HG02943 (cell line): ENCODE measurements around the gene TXLNB.

Experiments
- ATAC-seq: cut with Tn5 transposase; IDR thresholded peaks from one replicate; pipeline ENCODE4 v1.9.1; 2021; ENCODE audit warnings: mild to moderate bottlenecking, low read depth, moderate library complexity; ENCODE audit not compliant: unreplicated experiment

Gene TXLNB

DNA sequence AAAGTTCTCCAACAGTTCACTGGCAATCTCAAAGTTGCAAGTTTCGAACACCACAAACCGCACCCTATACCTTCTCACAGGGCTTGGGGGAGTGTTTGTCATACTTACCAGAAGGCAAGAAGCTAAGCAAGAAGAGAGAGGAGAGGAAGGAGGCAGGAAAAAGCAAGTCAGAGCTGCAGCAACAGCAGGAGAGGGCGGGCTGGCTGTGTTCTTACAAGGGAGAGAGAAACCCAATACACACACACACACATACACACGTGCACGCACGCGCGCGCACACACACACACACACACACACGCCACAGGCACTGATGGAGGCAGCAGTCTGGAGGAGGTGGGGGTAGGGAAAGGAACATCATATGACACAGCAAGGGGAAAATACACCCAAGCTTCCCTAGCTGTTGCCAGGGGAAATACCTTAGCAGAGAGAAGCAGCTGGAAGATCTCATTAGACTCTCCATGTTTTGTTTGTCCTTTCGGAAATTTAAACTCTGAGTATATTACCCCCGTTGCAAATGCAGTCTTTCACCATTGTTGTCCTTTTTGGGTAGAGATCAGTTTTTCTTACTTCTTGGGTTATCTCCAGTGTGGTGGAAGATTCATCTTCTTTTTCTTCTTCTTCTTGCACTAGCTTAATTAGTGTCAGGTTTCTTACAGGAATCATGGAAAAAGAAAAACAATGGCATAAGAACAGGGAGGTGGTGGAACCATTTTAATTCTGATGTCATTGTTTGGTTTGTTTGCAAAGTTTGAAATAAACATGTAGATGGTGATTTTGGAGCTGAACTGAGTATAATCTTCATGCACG, at the start of gene TXLNB:
TSS of gene TXLNB (minus strand) at position 186 of the 807 bp plus-strand sequence. CDS start 3,099 bp downstream, outside the sequence.
- peak; percentile 65 for ATAC-seq

DNA sequence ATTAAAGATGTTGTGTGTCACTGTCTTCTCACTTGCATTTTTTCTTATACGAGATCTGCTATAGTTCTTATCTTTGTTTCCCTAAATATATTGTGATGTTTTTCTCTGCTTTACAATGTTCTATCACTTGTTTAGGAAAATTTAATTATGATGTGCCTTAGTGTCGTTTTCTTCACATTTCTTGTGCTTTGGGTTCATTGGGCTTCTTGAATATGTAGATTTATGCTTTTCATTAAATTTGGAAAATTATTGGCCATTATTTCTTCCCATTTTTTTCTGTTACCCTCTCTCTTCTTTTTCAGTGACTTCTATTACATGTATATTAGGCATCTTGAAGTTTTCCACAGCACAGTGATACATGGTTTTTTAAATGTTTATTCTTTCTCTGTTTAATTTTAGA, 49.3 kb upstream of the TXLNB start:
- ATAC-seq, result no peak

DNA sequence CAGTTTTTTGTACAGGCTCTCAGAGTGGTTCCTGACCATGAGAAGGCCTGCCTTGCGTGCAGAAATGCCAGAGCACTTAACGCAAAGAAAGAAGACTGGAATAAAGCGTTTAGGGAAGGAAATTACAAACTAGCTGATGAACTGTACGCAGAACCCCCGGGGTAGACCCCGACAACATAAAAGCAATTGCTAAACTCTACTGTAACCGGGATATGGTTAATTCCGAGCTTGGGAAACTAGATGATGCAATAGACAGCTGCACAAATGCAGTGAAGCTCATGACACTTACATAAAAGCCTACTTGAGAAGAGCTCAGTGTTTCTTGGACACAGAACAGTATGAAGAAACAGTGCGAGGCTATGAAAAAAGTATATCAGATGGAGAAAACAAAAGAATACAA, 47.0 kb upstream of the TXLNB start:
- no peak for ATAC-seq

DNA sequence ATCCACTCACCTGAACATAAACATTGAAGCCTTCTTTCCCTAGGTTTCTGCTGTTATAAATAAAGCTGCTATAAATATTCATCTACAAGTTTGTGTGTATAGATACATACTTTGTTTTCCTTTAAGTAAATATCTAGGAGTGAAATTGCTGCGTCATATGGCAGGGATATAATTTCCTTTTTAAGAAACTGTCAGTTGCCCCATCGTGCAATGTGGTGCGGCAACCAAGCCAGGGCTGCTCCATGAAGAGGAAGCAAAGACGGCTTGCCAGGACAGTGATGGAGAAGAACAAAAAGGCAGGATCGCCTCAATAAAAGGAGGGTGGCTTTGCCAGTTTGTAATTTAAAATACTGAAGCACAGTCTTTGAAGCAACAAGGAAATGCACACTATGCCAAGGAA, 46.0 kb upstream of the TXLNB start:
- ATAC-seq, result no peak

DNA sequence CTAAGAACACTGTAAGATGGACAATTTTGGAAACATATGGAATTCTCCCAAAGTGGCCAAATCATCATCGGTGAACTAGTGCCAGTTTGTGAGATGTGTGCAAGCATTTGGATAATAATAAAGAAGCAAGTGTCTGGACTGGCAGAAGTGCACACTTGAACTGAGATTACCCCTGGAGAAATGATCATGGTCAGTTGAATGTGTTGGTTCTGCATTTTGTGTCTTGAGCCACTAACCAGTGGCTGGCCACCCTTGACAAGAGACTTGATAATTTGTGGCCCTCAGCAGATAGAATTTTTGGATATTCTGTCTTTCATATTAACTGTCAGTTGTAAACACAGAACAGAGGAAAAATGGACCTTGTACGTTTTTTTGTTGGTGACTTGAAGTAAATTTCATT, 45.2 kb upstream of the TXLNB start:
- ATAC-seq, result no peak

DNA sequence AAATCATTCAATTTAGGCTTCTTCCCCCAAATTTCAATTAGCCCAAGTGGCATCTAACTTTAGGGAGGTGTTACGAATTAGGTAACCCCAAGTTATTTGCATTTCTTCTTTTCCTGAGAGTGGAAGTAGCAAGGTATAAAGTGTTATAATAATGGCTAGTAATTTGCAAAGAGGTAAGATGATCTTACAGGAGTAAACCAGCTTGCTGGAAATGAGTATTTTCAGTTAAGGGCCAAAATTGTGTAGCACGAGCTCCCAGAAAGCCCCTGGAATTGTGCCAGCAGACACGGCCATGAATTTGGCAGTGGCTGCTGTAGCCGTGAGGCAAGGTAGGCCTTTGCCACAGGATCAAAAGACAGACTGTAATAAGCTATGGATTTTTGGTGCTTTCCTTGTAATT, 44.7 kb upstream of the TXLNB start:
- no peak for ATAC-seq

DNA sequence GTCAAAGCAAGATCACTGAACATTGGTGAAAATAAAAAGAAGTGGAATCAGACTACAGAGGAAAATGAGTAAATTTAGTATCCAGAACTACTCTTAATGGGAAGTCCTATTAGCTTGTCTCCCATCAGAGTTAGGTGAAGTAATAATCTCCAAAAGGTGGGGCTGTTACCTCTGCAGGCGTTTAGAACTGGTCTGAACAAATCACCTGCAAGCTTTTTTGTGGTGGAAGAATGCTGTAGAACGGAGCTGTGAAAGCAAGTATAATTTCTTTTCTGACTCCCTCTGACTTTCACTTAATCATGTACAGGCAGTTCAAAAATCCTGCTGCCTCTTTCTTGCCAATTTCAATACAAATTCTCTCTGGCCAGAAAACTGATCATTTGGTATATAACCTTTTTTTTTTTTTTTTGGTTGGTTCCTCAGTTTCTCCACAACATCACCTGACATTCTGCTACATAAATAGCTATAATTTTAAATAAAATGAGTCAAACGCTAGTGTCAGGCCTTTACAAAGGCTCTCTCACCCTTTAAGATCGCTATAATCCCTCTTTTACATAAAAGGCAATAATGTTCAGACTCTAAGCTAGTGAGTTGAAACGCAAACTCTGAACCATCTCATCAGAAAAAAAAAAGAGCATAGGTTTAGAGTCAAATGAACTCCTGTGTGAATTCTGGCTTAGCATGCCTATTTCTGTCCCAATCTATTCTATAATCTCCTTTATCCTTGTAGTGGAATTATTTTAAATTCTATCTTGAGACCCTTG, 43.8 kb upstream of the TXLNB start:
- ATAC-seq, result no peak

DNA sequence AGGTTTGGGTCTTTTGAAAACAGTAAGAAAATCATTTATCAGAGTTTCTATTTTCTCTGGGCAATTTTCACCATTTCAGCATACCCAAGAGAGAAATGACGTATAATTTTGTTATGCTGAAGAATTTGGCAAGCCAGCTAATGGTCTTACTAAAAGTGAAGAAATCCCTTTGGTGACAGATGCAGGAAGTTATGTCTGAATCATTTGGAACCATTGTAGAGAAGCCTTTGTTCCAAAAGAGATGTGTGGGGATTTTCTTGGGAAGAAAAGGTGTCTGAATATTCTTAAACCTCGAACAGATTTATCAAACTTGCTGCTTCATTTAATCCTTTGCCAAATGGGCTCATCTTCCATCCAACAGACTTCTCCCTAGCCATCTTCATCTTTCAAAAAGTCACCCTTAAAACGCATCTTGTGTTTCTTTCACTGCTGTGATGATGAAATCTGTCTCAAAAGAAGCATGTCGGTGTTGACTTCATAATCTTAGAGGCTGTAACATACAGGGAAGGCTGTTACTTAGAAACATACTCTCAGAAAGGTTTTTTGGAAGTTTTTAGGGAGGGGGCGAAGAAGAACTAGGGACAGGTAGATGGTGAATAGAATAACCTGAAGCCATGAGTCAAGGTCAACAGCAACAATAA, 43.1 kb upstream of the TXLNB start:
- ATAC-seq, result no peak

DNA sequence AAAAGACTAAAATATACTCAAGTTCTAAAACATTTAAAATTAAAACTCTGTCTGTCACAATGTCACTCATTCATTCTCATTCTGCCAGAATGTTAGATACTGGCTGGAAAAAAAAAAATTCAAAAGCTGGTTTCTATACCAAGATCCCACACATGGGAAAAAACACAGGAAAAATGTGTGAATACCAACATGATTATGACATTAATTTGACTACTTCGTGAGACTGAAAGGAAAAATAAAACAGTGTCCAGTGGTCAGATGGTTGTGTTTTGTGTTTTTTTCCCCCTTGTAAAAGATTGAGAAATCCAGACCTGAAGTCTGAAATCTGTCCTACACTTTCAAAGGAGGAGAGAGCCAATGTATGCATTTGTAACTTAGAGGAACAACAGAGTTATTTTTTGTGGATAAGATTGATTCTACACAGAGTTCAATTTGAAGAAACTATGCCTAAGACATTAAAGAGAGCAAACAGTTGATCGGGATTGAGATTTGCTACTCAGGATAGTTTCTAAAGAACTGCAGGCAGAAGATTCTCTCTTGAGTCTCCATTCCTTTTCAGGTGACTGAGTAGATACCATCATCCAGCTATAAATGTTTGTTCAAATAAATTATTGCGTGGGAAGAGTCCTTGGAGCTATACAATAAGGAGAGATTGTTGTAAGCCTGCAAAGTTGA, 39.2 kb upstream of the TXLNB start:
- no peak for ATAC-seq

DNA sequence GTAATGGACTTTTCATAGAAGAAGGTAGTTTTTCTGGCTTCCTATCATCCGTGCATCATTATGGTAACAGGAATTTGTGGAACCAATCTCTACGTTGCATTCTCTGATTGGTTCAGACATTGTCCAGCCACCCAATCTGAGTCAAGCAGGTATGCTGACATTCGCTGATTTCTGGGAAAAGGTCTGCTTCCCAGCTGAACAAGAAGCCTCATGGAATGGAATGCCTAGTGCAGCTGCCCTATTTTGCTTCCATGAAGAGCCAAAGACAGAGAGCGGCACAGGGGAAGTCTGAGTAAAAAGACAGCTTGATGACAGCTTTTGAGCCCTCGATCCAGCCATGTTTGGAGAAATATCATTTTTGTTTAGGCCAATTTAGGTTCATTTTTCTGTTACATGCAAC, 38.5 kb upstream of the TXLNB start:
- no peak for ATAC-seq

DNA sequence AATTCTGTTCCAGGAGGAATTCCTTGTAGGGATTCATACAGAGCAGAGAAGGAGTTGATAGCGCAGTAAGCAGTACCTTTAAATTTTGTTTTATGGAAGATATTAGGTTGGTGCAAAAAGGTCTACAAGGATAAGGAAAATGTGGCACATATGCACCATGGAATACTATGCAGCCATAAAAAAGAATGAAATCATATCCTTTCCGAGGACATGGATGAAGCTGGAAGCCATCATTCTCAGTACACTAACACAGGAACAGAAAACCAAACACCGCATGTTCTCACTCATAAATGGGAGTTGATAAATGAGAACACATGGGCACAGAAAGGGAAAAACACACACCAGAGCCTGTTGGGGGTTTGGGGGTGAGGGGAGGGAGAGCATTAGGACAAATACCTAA, 37.4 kb upstream of the TXLNB start:
- ATAC-seq, result no peak

DNA sequence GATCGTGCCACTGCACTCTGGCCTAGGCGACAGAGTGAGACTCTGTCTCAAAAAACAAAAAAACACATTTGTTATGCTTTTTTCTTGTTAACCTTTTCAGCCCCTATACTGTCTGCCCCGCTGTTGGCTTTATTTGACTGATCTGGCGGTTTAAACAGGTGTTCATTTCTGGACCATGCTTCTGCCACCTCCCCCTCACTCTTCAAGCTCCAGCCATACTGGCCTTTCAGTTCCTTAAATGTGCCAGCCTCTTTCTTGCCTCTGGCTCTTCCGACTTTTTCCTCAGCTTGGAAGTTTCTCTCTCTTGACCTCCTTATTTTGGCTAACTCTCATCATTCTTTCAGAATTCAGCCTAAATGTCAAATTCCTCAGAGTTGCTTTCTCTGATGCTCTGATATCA, 35.2 kb upstream of the TXLNB start:
- ATAC-seq, result peak; percentile 60

DNA sequence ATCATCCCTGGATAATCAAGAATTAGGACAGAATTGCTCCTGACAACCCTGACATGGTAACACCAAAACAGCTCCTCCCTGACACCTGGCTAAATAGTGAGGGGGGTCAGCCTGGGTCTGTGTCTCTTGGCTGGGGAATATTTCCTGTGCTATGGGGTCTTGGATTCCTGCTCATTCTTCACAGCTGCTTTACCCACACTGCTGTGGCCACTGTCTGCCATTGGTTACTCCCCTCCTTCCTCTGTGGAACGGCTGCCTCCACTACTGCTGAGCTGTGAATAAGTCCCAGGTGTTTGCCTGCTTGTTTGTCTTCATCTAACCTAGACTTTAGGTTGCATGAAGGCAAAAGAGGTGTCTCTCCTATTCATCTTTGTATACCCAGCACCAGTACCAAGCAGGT, 33.9 kb upstream of the TXLNB start:
- ATAC-seq, result no peak

DNA sequence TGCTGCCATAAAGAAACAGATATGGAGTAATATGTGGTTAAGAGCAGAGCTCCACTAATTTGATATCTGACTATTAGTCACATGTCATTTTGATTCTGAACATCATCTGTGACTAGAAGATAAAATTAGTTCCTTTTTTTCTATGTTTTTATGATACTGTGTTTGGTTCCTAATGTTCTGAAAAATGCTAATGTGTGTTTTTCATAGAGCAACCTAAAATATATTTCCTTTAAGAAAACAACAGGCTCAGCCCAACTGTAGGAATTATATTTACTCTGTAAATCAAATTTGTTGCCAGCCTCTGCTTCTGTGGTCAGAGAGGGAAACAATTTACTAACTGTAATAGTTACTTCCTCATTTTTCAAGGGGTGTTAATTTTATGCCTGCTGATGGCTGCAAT, 33.3 kb upstream of the TXLNB start:
- peak; percentile 49 for ATAC-seq

DNA sequence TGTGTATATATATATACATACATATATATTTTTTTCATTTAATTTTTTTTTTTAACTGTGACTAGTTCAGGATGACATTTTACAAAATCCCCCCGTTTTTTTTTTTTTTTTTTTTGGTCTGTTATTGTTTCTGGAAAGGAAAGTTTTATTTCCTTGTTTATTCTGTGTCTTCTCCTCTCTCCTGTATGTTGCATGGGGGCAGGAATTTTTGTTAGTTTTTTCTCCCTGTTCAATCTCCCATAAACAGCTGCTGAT, 32.4 kb upstream of the TXLNB start:
- no peak for ATAC-seq

DNA sequence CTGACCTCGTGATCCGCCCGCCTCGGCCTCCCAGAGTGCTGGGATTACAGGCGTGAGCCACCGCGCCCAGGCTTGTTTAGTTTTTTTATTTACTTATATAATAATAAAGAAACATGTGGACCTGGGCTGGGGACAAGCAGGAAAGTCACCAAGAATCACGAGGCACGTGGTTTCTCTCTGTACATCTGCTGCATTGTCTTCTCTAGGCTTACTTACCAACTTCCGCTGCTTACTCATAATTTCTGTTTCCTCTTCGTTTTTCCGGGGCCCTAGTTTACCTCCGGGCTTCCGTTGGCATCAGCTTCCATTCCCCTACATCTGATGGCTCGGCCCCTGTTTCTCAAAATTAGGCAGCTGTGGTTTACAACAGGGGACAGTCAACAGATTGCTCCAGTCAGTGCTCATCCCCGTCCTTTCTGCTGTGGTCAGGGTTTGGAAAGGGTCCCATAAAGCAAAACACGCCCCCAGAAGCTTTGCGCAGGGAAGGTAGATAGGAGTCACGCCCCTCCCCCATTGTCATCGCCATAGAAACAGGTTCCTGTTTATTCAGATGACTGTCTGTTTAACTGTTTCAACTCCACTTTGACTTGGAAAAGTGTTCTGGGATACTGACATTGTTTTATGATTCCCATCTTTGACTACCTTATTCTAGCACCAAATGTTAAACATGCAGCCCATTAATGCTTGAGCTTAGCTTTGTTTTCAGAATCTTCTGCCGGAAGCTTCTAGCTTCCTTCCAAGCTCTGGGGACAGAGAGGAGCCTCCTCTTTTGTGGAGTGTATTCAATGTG, 31.9 kb upstream of the TXLNB start:
- ATAC-seq, result no peak

DNA sequence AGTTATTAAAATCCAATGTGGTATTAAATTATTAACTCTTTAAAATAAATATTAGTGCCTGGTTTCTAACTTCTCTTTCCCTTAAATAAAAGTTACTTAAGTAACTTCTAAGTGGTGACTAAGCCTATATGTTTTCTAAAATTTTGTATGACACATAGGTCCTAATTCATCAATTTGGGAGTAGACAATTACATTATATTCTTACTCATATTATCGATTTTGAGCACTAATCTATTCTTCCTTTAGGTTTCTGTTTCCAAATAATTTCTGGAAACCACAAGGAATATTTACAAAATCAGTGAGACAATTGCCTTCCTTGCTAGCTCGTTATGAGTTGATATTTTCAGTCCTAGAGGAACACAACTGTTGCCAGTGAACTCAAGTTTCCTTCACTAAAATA, 28.3 kb upstream of the TXLNB start:
- no peak for ATAC-seq

DNA sequence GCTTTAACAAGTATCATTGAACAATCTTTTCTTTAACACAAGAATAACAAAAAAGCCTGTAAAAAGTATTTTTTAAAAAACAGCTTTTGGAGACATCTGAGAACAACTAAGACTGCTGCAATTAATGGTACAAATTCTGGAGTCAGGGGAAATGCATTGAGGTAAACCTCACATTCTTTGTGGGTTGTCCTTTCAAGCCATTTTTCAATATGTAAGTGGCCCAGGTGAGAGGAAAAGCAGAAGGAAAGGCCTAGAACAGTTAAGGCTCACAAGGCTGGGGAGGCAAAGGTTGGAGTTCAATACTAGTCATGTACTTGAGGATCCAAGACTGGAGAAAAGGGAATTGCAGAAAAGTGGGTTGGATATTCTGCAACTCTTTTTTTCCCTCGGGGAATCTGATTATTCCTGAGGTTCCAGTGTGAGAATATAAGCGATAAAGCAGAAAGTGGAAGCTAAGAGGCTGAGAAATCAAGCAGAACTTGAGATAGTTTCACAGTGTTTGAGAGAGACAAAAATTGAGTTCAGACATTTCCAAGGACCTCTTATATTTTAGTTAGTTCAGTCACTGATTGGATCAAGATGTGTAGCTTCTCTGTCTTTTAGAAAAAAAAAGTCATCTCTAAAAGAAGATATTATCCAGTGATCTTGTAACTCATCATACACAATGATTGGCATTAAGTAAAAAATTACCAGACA, 25.0 kb upstream of the TXLNB start:
- no peak for ATAC-seq

DNA sequence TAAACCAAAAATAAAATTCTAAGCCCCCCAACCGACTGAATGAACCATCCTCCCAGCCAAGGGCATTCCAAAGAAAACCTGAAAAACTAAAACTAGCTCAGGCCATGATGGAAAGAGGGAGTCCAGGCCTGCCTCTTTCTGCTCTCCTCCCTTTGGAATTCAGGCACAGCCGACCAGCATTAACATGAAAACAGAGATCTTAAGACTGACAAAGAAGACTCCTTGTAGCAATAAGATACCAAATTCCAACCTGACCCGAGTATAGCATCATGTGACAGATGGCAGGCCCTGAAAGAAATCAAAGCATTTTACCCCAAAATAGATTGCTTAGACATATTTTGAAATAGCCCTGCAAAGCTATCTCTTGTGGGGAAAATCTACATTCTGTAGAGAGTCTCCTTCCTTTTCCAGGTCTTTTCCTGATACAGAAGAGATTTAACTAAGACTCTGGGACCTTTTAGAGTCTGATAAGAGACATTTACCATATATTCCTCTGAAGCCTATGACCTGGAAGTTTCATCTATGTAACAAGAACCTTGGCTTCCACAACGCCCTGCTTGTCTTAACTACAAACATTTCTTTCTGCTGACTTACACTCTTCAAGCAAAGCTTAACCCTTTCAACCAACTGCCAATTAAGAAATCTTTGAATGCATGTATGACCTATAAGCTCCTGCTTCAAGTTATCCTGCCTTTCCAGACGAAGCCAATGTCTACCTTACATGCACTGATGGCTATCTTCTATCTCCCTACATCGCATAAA, 22.2 kb upstream of the TXLNB start:
- no peak for ATAC-seq
